Measurements from ENCODE around the gene BLVRB.

The BLVRB gene

DNA sequence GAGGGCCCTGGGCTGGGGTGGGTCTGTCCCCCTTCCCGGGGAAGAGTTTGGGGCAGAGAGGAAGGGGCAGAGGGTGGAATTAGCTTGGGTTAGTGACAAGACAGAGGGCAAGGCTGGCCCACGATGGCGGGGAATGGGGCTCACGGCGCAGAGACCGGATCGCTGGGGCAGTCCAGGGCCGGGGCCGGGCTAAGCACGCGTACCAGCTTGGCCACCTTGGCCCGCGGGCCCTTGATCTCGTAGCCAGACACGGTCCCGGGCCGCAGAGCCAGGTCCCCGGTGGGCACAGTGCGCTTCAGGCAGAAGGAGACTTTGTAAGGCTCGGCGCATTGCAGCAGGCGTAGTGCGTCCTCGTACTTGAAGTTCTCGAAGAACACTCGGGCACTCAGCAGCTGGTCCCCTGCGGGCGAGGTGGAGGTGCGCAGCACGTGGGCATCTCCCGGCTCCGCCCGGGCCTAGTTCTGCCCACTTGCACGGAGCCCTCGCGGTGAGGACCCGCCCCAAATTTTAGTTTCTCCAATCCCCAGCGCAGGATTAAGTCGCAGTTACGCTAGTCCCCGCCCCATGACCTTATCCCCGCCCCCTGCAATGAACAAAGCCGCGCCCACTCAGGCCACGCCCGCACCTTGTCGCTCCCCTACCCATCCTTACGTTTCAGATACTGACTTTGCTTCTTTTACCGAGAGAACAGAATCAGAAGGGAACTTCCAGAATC is 67.0 kb downstream of the BLVRB start:
- peak; percentile 52 for DNase-seq

Measured in NCI-H1105 treated with DMSO at 0.1 percent for 48 hours (cell line).